Neural progenitor cell (in vitro differentiated cells): ENCODE data around the gene WNT2. TPM values are rescaled to one million over a fixed set of nuclear protein-coding genes. Genes with fewer than 3 reads are reported as not detected.

ENCODE experiments used
- DNase-seq: peaks from one replicate; pipeline ENCODE4 v3.0.0-alpha.2; 2016; ENCODE audit warnings: low spot score
- H2AFZ ChIP-seq: fragments of 200-600 bp; sonication (generic); replicated peaks from 2 replicates; pipeline ENCODE4 v1.6.1; 2016; ENCODE audit warnings: antibody characterized with exemption
- H3F3A ChIP-seq: fragments of 200-600 bp; sonication (generic); 2 replicates; pipeline ENCODE4 v1.6.1; 2016; ENCODE audit warnings: antibody characterized with exemption, low read depth
- H3K27ac ChIP-seq: fragments of 200-600 bp; sonication (generic); 2 replicates; pipeline ENCODE4 v1.5.1; 2016; ENCODE audit warnings: mild to moderate bottlenecking
- H3K27me3 ChIP-seq: fragments of 200-600 bp; sonication (generic); 2 replicates; pipeline ENCODE4 v1.6.1; 2016; ENCODE audit warnings: mild to moderate bottlenecking, moderate library complexity
- H3K36me3 ChIP-seq: fragments of 200-600 bp; sonication (generic); 2 replicates; pipeline ENCODE4 v1.5.1; 2016
- H3K4me1 ChIP-seq: fragments of 200-600 bp; sonication (generic); 2 replicates; pipeline ENCODE4 v1.6.1; 2016; ENCODE audit warnings: mixed run types
- H3K4me2 ChIP-seq: fragments of 200-600 bp; sonication (generic); 2 replicates; pipeline ENCODE4 v1.6.1; 2016
- H3K4me3 ChIP-seq: fragments of 200-600 bp; sonication (generic); 2 replicates; pipeline ENCODE4 v1.5.1; 2016
- H3K79me2 ChIP-seq: fragments of 200-600 bp; sonication (generic); 2 replicates; pipeline ENCODE4 v1.6.1; 2016; ENCODE audit warnings: low read depth
- H3K9ac ChIP-seq: fragments of 200-600 bp; sonication (generic); 2 replicates; pipeline ENCODE4 v1.6.1; 2016
- H3K9me3 ChIP-seq: fragments of 200-600 bp; sonication (generic); 2 replicates; pipeline ENCODE4 v1.5.1; 2016; ENCODE audit warnings: low read depth
- H4K20me1 ChIP-seq: fragments of 200-600 bp; sonication (generic); 2 replicates; pipeline ENCODE4 v1.6.1; 2016; ENCODE audit warnings: low read depth
- H3K27ac Mint-ChIP-seq: 3 replicates; pipeline ENCODE4 v1.8.0; 2021; ENCODE audit warnings: mixed read lengths
- H3K27me3 Mint-ChIP-seq: 2 replicates; pipeline ENCODE4 v1.8.0; 2022; ENCODE audit warnings: low read depth, mild to moderate bottlenecking, inconsistent platforms, moderate library complexity, mixed read lengths; ENCODE audit not compliant: insufficient read depth
- H3K36me3 Mint-ChIP-seq: 3 replicates; pipeline ENCODE4 v1.8.0; 2021; ENCODE audit warnings: mixed read lengths
- H3K4me1 Mint-ChIP-seq: 3 replicates; pipeline ENCODE4 v1.8.0; 2021; ENCODE audit warnings: mixed read lengths
- H3K4me3 Mint-ChIP-seq: 3 replicates; pipeline ENCODE4 v1.8.0; 2021; ENCODE audit warnings: mild to moderate bottlenecking, moderate library complexity, mixed read lengths
- H3K9me3 Mint-ChIP-seq: 3 replicates; pipeline ENCODE4 v1.8.0; 2020; ENCODE audit warnings: mixed read lengths
- CTCF ChIP-seq: fragments of 200-600 bp; sonication (generic); IDR thresholded peaks from 2 replicates; pipeline ENCODE4 v1.5.1; 2017; ENCODE audit warnings: antibody characterized with exemption, mild to moderate bottlenecking
- EZH2 ChIP-seq: fragments of 200-600 bp; sonication (generic); IDR thresholded peaks from 2 replicates; pipeline ENCODE4 v1.6.1; 2017; ENCODE audit warnings: antibody characterized with exemption, mild to moderate bottlenecking, moderate library complexity
- EZH2phosphoT487 ChIP-seq: fragments of 200-600 bp; sonication (generic); IDR thresholded peaks from 2 replicates; pipeline ENCODE4 v1.6.1; 2017; ENCODE audit warnings: antibody characterized with exemption
- total RNA-seq: library from RNA; depleted of rRNA; stranded (reverse); fragments of >200 nt; gene quantifications from 2 replicates; pipeline ENCODE4 v1.2.3, GENCODE V29; 2015; ENCODE audit warnings: low replicate concordance

The WNT2 gene
- total RNA-seq, 1 donor from 2014 or later = not detected

GRCh38 chr7:117273325-117273724 lies 49.5 kb downstream of the WNT2 start:
- TF ChIP-seq EZH2phosphoT487 (no peak), CTCF (no peak), EZH2 (no peak)
- no peak overlapping the region for H2AFZ ChIP-seq
- no peaks in the 10 kb centered on the region for H3F3A ChIP-seq
- H3K4me1 ChIP-seq = peaks cover 12% of the 10 kb centered on the region
- no peaks in the 10 kb centered on the region for H3K36me3 ChIP-seq
- Mint-ChIP-seq H3K36me3 (no peaks in the 10 kb centered on the region), H3K4me3 (no peak overlapping the region), H3K27me3 (no peaks in the 10 kb centered on the region), H3K9me3 (no peaks in the 10 kb centered on the region), H3K4me1 (peaks cover 9% of the 10 kb centered on the region), H3K27ac (no peak overlapping the region)
- H3K4me2 ChIP-seq = peak overlapping the region; percentile 9
- H3K9me3 ChIP-seq = no peaks in the 10 kb centered on the region
- no peaks in the 10 kb centered on the region for H3K79me2 ChIP-seq
- H3K27me3 ChIP-seq = no peaks in the 10 kb centered on the region
- DNase-seq = no peak
- no peak overlapping the region for H3K9ac ChIP-seq
- no peaks in the 10 kb centered on the region for H4K20me1 ChIP-seq
- no peak overlapping the region for H3K27ac ChIP-seq
- H3K4me3 ChIP-seq = no peak overlapping the region

DNA sequence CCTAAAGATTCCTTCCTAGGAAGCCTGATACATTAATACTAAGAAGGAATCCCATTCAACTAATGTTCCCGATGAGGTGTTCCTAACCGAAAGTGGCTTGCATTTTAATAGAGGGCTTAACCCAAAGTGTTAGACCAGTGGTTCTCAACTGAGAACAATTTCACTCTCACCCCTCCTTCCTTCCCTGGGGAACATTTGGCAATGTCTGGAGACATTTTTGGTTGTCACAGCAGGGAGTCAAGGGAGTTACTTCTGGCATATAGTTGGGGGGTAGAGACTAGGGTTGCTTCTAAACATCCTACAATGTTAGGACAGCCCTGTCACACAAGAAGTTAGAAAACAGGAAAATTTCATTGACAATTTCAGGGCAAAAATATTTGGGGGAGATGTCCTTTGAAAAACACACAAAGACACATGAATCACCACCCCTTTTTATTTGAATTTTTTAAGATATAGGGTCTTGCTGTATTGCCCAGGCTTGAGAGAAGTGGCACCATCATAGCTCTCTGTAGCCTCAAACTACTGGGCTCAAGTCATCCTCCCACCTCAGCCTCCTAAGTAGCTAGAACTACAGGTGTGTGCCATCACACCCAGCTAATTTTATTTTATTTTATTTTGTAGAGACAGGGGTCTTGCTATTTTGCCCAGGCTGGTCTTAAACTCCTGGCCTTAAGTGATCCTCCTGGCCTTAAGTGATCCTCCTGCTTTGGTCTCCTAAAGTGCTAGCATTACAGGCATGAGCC lies 50.7 kb downstream of the WNT2 start:
- Mint-ChIP-seq H3K36me3 (no peaks in the 10 kb centered on the region), H3K4me3 (no peak overlapping the region), H3K27me3 (no peaks in the 10 kb centered on the region), H3K4me1 (peaks cover 9% of the 10 kb centered on the region), H3K27ac (no peak overlapping the region), H3K9me3 (no peaks in the 10 kb centered on the region)
- Histone ChIP-seq H3F3A (no peaks in the 10 kb centered on the region), H3K36me3 (no peaks in the 10 kb centered on the region), H3K9me3 (no peaks in the 10 kb centered on the region), H4K20me1 (no peaks in the 10 kb centered on the region), H3K79me2 (no peaks in the 10 kb centered on the region), H3K9ac (no peak overlapping the region), H3K27me3 (no peaks in the 10 kb centered on the region), H3K27ac (no peak overlapping the region), H3K4me2 (no peak overlapping the region), H2AFZ (no peak overlapping the region), H3K4me3 (no peak overlapping the region), H3K4me1 (peaks cover 12% of the 10 kb centered on the region)
- TF ChIP-seq EZH2phosphoT487 (no peak), EZH2 (no peak), CTCF (no peak)
- no peak for DNase-seq

DNA sequence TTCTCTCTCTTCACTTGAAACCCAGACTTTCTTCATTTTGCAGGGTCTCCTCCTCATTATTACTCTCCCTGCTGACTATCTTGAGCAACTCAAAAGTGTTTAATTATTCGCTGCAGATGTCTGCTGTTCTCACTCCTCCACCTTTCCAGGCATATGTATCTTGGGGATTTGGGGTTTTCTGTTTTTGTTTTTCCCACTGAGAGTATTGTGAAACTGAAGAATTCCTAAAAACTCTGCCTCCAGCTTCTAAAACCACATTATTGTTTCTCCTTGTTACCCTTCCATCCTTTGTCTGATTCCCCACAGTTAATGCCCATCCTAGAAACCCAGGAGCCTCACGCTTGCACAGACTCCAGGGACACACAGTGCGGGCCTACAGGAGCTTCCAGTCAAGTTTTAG lies 51.3 kb downstream of the WNT2 start:
- no peak overlapping the region for H3K27ac Mint-ChIP-seq
- Histone ChIP-seq H3F3A (no peaks in the 10 kb centered on the region), H4K20me1 (no peaks in the 10 kb centered on the region), H2AFZ (no peak overlapping the region), H3K4me3 (no peak overlapping the region), H3K9ac (no peak overlapping the region), H3K27ac (no peak overlapping the region), H3K79me2 (no peaks in the 10 kb centered on the region), H3K4me1 (peaks cover 12% of the 10 kb centered on the region), H3K4me2 (no peak overlapping the region), H3K27me3 (no peaks in the 10 kb centered on the region), H3K9me3 (no peaks in the 10 kb centered on the region), H3K36me3 (no peaks in the 10 kb centered on the region)
- no peaks in the 10 kb centered on the region for H3K36me3 Mint-ChIP-seq
- TF ChIP-seq CTCF = no peak
- TF ChIP-seq EZH2 = no peak
- TF ChIP-seq EZH2phosphoT487 = no peak
- DNase-seq = no peak
- no peaks in the 10 kb centered on the region for H3K27me3 Mint-ChIP-seq
- H3K4me3 Mint-ChIP-seq = no peak overlapping the region
- no peaks in the 10 kb centered on the region for H3K9me3 Mint-ChIP-seq
- H3K4me1 Mint-ChIP-seq = peaks cover 9% of the 10 kb centered on the region
